MM.1S (cell line): Measurements from ENCODE around the gene CTXN1.

ENCODE experiments used
- DNase-seq: peaks from one replicate; pipeline ENCODE4 v3.0.0-alpha.2; 2015
- H2AFZ ChIP-seq: fragments of 300-600 bp; sonication (generic); 2 replicates; pipeline ENCODE4 v1.6.0; 2016; ENCODE audit warnings: antibody characterized with exemption, low read length
- H3F3A ChIP-seq: fragments of 300-600 bp; sonication (generic); 2 replicates; pipeline ENCODE4 v1.6.1; 2016; ENCODE audit warnings: mild to moderate bottlenecking, antibody characterized with exemption, low read length, moderate library complexity, mixed read lengths; ENCODE audit not compliant: insufficient read depth
- H3K27ac ChIP-seq: fragments of 300-600 bp; sonication (generic); 2 replicates; pipeline ENCODE4 v1.5.1; 2016; ENCODE audit warnings: mild to moderate bottlenecking, low read length
- H3K27me3 ChIP-seq: fragments of 300-600 bp; sonication (generic); replicated peaks from 2 replicates; pipeline ENCODE4 v1.6.0; 2016; ENCODE audit warnings: low read length; ENCODE audit not compliant: insufficient read depth
- H3K36me3 ChIP-seq: fragments of 300-600 bp; sonication (generic); replicated peaks from 2 replicates; pipeline ENCODE4 v1.6.1; 2016; ENCODE audit warnings: mild to moderate bottlenecking, low read length, mixed read lengths; ENCODE audit not compliant: insufficient read depth
- H3K4me1 ChIP-seq: fragments of 300-600 bp; sonication (generic); 2 replicates; pipeline ENCODE4 v1.6.1; 2016; ENCODE audit warnings: low read length, mixed read lengths
- H3K4me2 ChIP-seq: fragments of 300-600 bp; sonication (generic); 2 replicates; pipeline ENCODE4 v1.6.0; 2016; ENCODE audit warnings: low read depth, low read length
- H3K4me3 ChIP-seq: fragments of 300-600 bp; sonication (generic); 2 replicates; pipeline ENCODE4 v1.5.1; 2016; ENCODE audit warnings: low read length, mixed read lengths
- H3K79me2 ChIP-seq: fragments of 300-600 bp; sonication (generic); 2 replicates; pipeline ENCODE4 v1.6.1; 2016; ENCODE audit warnings: mixed run types, low read length, mixed read lengths
- H3K9ac ChIP-seq: fragments of 300-600 bp; sonication (generic); 2 replicates; pipeline ENCODE4 v1.6.1; 2016; ENCODE audit warnings: low read length, mixed read lengths
- H3K9me2 ChIP-seq: fragments of 300-600 bp; sonication (generic); replicated peaks from 2 replicates; pipeline ENCODE4 v1.6.1; 2016; ENCODE audit warnings: mild to moderate bottlenecking, low read length, mixed read lengths; ENCODE audit not compliant: insufficient read depth
- H3K9me3 ChIP-seq: fragments of 300-600 bp; sonication (generic); replicated peaks from 2 replicates; pipeline ENCODE4 v1.6.1; 2016; ENCODE audit warnings: mild to moderate bottlenecking, low read length, mixed read lengths; ENCODE audit not compliant: insufficient read depth
- H4K20me1 ChIP-seq: fragments of 300-600 bp; sonication (generic); 2 replicates; pipeline ENCODE4 v1.6.1; 2016; ENCODE audit warnings: mild to moderate bottlenecking, low read length, moderate library complexity, mixed read lengths; ENCODE audit not compliant: insufficient read depth
- CTCF ChIP-seq: fragments of 300-600 bp; sonication (generic); IDR thresholded peaks from 2 replicates; pipeline ENCODE4 v1.5.1; 2016; ENCODE audit warnings: antibody characterized with exemption, low read length, mixed read lengths
- EZH2 ChIP-seq: fragments of 300-600 bp; sonication (generic); optimal IDR thresholded peaks from 2 replicates; pipeline ENCODE3; 2017; ENCODE audit warnings: low read depth, mild to moderate bottlenecking, antibody characterized with exemption, low read length, mixed read lengths
- EZH2phosphoT487 ChIP-seq: fragments of 300-600 bp; sonication (generic); IDR thresholded peaks from 2 replicates; pipeline ENCODE4 v1.6.1; 2018; ENCODE audit warnings: antibody characterized with exemption, low read length

The CTXN1 gene

DNA sequence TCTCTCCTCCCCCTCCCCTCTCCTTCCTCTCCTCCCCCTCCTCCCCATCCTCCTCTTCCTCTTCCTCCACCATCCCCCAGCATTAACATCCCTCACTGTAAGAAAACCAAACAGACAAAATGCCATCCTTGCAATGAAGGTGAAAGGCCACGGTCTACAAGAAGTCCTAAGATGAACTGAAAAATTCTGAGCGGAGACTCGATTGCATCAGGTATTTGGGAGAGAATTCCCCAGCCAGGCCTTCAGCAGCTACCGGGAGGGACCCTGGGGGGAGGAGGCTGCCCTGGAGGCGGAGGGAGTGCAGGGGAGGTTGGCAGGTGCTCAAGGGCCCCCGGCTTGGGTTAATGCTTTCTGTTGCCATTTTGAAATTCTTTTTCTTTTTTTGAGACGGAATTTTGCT, 27.6 kb upstream of the CTXN1 start:
- no peak overlapping the region for H3K27ac ChIP-seq
- no peaks in the 10 kb centered on the region for H3K27me3 ChIP-seq
- no peak overlapping the region for H3K9ac ChIP-seq
- no peaks in the 10 kb centered on the region for H3K36me3 ChIP-seq
- H3K9me3 ChIP-seq = no peaks in the 10 kb centered on the region
- no peak overlapping the region for H3K4me3 ChIP-seq
- no peak for TF ChIP-seq CTCF
- no peak for TF ChIP-seq EZH2phosphoT487
- no peak for TF ChIP-seq EZH2
- H3K4me1 ChIP-seq = no peaks in the 10 kb centered on the region
- no peaks in the 10 kb centered on the region for H3K79me2 ChIP-seq
- no peaks in the 10 kb centered on the region for H4K20me1 ChIP-seq
- DNase-seq = no peak
- H3F3A ChIP-seq = no peaks in the 10 kb centered on the region
- no peaks in the 10 kb centered on the region for H3K9me2 ChIP-seq
- no peak overlapping the region for H2AFZ ChIP-seq
- H3K4me2 ChIP-seq = no peak overlapping the region

DNA sequence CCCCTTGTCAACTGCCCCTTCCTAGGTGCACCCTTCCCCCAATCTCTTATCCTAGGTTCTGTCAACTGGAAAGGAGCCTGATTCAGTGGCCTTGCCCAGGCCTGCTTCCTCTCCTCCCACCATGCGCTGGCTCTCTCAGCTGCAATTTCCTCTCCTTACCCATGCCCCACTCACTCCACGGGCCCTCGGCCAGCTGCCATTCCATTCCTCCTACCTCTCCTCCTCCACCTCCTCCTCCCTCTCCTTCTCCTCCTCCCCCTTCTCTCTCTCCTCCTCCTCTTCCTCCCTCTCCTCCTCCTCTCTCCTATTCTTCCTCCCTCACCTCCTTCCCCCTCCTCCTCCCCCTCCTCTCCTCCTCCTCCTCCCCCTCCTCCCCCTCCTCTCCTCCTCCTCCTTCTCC, 27.1 kb upstream of the CTXN1 start:
- Histone ChIP-seq H3K27ac (no peak overlapping the region), H3K4me2 (no peak overlapping the region), H4K20me1 (no peaks in the 10 kb centered on the region), H3K9me3 (no peaks in the 10 kb centered on the region), H2AFZ (no peak overlapping the region), H3K79me2 (no peaks in the 10 kb centered on the region), H3F3A (no peaks in the 10 kb centered on the region), H3K4me3 (no peak overlapping the region), H3K4me1 (no peaks in the 10 kb centered on the region), H3K9me2 (no peaks in the 10 kb centered on the region), H3K36me3 (no peaks in the 10 kb centered on the region), H3K27me3 (no peaks in the 10 kb centered on the region), H3K9ac (no peak overlapping the region)
- TF ChIP-seq EZH2 = no peak
- TF ChIP-seq CTCF = no peak
- TF ChIP-seq EZH2phosphoT487 = no peak
- DNase-seq = no peak

- Histone ChIP-seq H3K4me2 (no peak overlapping the region), H3K27me3 (no peaks in the 10 kb centered on the region), H3K9me2 (no peaks in the 10 kb centered on the region), H3K79me2 (peaks cover 17% of the 10 kb centered on the region), H4K20me1 (no peaks in the 10 kb centered on the region), H3K4me1 (peaks cover 6% of the 10 kb centered on the region; the same call in 1 of the 2 replicates), H3K27ac (no peak overlapping the region), H3K36me3 (no peaks in the 10 kb centered on the region), H3K4me3 (no peak overlapping the region), H3F3A (peaks cover 2% of the 10 kb centered on the region; the same call in 1 of the 2 replicates), H3K9me3 (no peaks in the 10 kb centered on the region), H3K9ac (no peak overlapping the region), H2AFZ (no peak overlapping the region)
- DNase-seq = no peak
- no peak for TF ChIP-seq EZH2
- TF ChIP-seq CTCF = no peak
- no peak for TF ChIP-seq EZH2phosphoT487
These were observed 22.0 kb upstream of the CTXN1 start for GRCh38 chr19:7947939-7948338.
